ENCODE results near the gene HNRNPU.

DNA sequence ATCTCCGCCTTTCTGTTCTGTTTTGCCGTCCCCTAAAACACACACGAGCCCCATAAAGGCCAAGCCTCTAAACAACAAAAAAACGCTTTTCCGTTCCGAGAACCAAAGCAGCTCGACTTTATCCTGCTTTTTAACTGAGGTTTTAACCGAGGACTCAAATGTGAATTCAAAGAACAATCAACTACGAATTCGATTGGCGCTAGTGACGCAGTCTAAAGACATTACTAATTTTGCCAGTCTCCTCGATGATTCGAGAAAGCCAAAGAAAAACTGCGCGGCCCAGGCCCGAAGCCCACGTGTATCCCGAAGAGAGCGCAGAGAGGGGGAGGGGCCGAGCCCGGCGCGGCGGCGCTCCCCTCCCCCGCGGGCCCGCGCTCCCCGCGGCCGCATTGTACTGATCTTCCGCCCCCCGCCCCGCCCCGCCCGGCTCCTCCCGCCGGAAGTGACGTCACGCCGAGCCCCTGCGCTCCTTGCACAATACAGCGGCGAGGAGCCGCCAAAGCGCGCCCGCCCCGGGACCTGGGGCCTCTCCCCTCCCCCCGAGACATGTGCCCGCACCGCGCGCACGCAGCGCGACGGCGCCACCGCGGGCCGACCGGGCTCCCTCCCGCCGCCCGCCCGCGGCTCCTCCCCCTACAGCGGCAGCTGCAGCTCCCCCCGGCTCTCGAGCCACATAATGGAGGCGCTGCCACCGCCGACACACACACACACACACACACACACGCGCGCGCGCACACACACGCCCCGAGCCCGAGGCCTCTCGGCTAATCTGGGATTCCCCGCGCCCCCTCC, 1.4 kb downstream of the HNRNPU start:
- TF ChIP-seq, protein P1, sequence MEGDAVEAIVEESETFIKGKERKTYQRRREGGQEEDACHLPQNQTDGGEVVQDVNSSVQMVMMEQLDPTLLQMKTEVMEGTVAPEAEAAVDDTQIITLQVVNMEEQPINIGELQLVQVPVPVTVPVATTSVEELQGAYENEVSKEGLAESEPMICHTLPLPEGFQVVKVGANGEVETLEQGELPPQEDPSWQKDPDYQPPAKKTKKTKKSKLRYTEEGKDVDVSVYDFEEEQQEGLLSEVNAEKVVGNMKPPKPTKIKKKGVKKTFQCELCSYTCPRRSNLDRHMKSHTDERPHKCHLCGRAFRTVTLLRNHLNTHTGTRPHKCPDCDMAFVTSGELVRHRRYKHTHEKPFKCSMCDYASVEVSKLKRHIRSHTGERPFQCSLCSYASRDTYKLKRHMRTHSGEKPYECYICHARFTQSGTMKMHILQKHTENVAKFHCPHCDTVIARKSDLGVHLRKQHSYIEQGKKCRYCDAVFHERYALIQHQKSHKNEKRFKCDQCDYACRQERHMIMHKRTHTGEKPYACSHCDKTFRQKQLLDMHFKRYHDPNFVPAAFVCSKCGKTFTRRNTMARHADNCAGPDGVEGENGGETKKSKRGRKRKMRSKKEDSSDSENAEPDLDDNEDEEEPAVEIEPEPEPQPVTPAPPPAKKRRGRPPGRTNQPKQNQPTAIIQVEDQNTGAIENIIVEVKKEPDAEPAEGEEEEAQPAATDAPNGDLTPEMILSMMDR (IDR thresholded peaks at IDR 0.05; ENCODE audit: low read depth, low read length, missing input control) = no peak
- TF ChIP-seq YY1 (IDR thresholded peaks at IDR 0.05) (peak; percentile 94), JUND (IDR thresholded peaks at IDR 0.05) (no peak), EGR1 (IDR thresholded peaks at IDR 0.05; ENCODE audit: low read depth in 2 of 2) (no peak)
- TF ChIP-seq, protein P2, sequence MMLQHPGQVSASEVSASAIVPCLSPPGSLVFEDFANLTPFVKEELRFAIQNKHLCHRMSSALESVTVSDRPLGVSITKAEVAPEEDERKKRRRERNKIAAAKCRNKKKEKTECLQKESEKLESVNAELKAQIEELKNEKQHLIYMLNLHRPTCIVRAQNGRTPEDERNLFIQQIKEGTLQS (IDR thresholded peaks at IDR 0.05) = no peak
- TF ChIP-seq, protein P3, sequence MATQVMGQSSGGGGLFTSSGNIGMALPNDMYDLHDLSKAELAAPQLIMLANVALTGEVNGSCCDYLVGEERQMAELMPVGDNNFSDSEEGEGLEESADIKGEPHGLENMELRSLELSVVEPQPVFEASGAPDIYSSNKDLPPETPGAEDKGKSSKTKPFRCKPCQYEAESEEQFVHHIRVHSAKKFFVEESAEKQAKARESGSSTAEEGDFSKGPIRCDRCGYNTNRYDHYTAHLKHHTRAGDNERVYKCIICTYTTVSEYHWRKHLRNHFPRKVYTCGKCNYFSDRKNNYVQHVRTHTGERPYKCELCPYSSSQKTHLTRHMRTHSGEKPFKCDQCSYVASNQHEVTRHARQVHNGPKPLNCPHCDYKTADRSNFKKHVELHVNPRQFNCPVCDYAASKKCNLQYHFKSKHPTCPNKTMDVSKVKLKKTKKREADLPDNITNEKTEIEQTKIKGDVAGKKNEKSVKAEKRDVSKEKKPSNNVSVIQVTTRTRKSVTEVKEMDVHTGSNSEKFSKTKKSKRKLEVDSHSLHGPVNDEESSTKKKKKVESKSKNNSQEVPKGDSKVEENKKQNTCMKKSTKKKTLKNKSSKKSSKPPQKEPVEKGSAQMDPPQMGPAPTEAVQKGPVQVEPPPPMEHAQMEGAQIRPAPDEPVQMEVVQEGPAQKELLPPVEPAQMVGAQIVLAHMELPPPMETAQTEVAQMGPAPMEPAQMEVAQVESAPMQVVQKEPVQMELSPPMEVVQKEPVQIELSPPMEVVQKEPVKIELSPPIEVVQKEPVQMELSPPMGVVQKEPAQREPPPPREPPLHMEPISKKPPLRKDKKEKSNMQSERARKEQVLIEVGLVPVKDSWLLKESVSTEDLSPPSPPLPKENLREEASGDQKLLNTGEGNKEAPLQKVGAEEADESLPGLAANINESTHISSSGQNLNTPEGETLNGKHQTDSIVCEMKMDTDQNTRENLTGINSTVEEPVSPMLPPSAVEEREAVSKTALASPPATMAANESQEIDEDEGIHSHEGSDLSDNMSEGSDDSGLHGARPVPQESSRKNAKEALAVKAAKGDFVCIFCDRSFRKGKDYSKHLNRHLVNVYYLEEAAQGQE (IDR thresholded peaks at IDR 0.05) = no peak

Data from liver (tissue), 3 donors.